H9 (cell line): ENCODE measurements around the gene NDUFB11. TPM values are rescaled to one million over a fixed set of nuclear protein-coding genes. Genes with fewer than 3 reads are reported as not detected.
"Not testable (repeated sequence)": the region's sequence is repeated elsewhere in the genome, so short reads cannot be mapped to it uniquely, and the experiment has no call there.

ENCODE experiments used
- DNase-seq: peaks from one replicate; pipeline ENCODE4 v3.0.0-alpha.2; 2017
- H2AFZ ChIP-seq: one replicate; pipeline ENCODE4 v1.6.1; 2013; ENCODE audit warnings: mild to moderate bottlenecking, low read length, control low read depth, moderate library complexity
- H2AK5ac ChIP-seq: 2 replicates; pipeline ENCODE4 v1.6.1; 2013; ENCODE audit warnings: low read length, control low read depth, mixed read lengths; ENCODE audit not compliant: insufficient read length
- H2BK120ac ChIP-seq: one replicate; pipeline ENCODE4 v1.6.1; 2013; ENCODE audit warnings: low read depth, mild to moderate bottlenecking, low read length, control low read depth, inconsistent platforms; ENCODE audit not compliant: poor library complexity, severe bottlenecking
- H2BK12ac ChIP-seq: 2 replicates; pipeline ENCODE4 v1.6.1; 2013; ENCODE audit warnings: low read length, control low read depth, mixed read lengths, low read depth; ENCODE audit not compliant: insufficient read length
- H2BK15ac ChIP-seq: 2 replicates; pipeline ENCODE4 v1.6.1; 2013; ENCODE audit warnings: low read depth, low read length, control low read depth
- H2BK20ac ChIP-seq: one replicate; pipeline ENCODE4 v1.6.1; 2013; ENCODE audit warnings: low read depth, mild to moderate bottlenecking, low read length, control low read depth, inconsistent platforms; ENCODE audit not compliant: poor library complexity, severe bottlenecking
- H2BK5ac ChIP-seq: 2 replicates; pipeline ENCODE4 v1.6.1; 2013; ENCODE audit warnings: low read length, control low read depth, mixed read lengths; ENCODE audit not compliant: insufficient read length
- H3K14ac ChIP-seq: 2 replicates; pipeline ENCODE4 v1.6.1; 2013; ENCODE audit warnings: low read length, control low read depth; ENCODE audit not compliant: insufficient read depth
- H3K18ac ChIP-seq: 2 replicates; pipeline ENCODE4 v1.6.1; 2013; ENCODE audit warnings: low read depth, mild to moderate bottlenecking, mixed read lengths, low read length, control low read depth; ENCODE audit not compliant: insufficient read length
- H3K23ac ChIP-seq: 2 replicates; pipeline ENCODE4 v1.6.1; 2013; ENCODE audit warnings: low read length, control low read depth, mixed read lengths, low read depth; ENCODE audit not compliant: insufficient read length
- H3K23me2 ChIP-seq: 2 replicates; pipeline ENCODE4 v1.6.1; 2013; ENCODE audit warnings: low read depth, mild to moderate bottlenecking, mixed read lengths, low read length, control low read depth; ENCODE audit not compliant: insufficient read length, poor library complexity, severe bottlenecking
- H3K27ac ChIP-seq: 2 replicates; pipeline ENCODE4 v1.5.1; 2013; ENCODE audit warnings: low read length, control low read depth, mixed read lengths, low read depth; ENCODE audit not compliant: insufficient read length
- H3K27me3 ChIP-seq: 2 replicates; pipeline ENCODE4 v1.6.1; 2013; ENCODE audit warnings: low read length, control low read depth, inconsistent platforms; ENCODE audit not compliant: insufficient read depth
- H3K4ac ChIP-seq: 2 replicates; pipeline ENCODE4 v1.6.1; 2013; ENCODE audit warnings: low read depth, mild to moderate bottlenecking, control low read depth, inconsistent platforms, low read length, moderate library complexity
- H3K4me1 ChIP-seq: 2 replicates; pipeline ENCODE4 v1.6.1; 2013; ENCODE audit warnings: low read length, control low read depth, inconsistent platforms; ENCODE audit not compliant: insufficient read depth
- H3K4me2 ChIP-seq: 2 replicates; pipeline ENCODE4 v1.6.1; 2013; ENCODE audit warnings: low read length, control low read depth, mixed read lengths; ENCODE audit not compliant: insufficient read length, insufficient read depth
- H3K56ac ChIP-seq: 2 replicates; pipeline ENCODE4 v1.6.1; 2013; ENCODE audit warnings: low read depth, mild to moderate bottlenecking, mixed read lengths, low read length, control low read depth; ENCODE audit not compliant: insufficient read length
- H3K79me1 ChIP-seq: 2 replicates; pipeline ENCODE4 v1.6.1; 2013; ENCODE audit warnings: low read depth, mild to moderate bottlenecking, moderate library complexity, low read length, control low read depth, inconsistent platforms; ENCODE audit not compliant: insufficient read depth, poor library complexity, severe bottlenecking
- H3K79me2 ChIP-seq: 2 replicates; pipeline ENCODE4 v1.6.1; 2013; ENCODE audit warnings: low read length, control low read depth, inconsistent platforms; ENCODE audit not compliant: insufficient read depth
- H3K9ac ChIP-seq: 2 replicates; pipeline ENCODE4 v1.6.1; 2013; ENCODE audit warnings: low read length, control low read depth, mixed read lengths; ENCODE audit not compliant: insufficient read length; ENCODE audit errors: extremely low read depth
- H3K9me3 ChIP-seq: one replicate; pipeline ENCODE4 v1.6.1; 2013; ENCODE audit warnings: low read depth, low read length, inconsistent platforms; ENCODE audit not compliant: control insufficient read depth
- H3T11ph ChIP-seq: one replicate; pipeline ENCODE4 v1.6.1; 2013; ENCODE audit warnings: mild to moderate bottlenecking, low read length, control low read depth, inconsistent platforms
- H4K20me1 ChIP-seq: one replicate; pipeline ENCODE4 v1.6.1; 2013; ENCODE audit not compliant: control insufficient read depth, insufficient read length, insufficient read depth
- H4K5ac ChIP-seq: 2 replicates; pipeline ENCODE4 v1.6.1; 2013; ENCODE audit warnings: low read depth, mild to moderate bottlenecking, mixed read lengths, low read length, control low read depth; ENCODE audit not compliant: insufficient read length
- H4K8ac ChIP-seq: replicated peaks from 2 replicates; pipeline ENCODE4 v1.6.1; 2013; ENCODE audit warnings: low read length, control low read depth, mixed read lengths, low read depth; ENCODE audit not compliant: insufficient read length
- H4K91ac ChIP-seq: 2 replicates; pipeline ENCODE4 v1.6.1; 2013; ENCODE audit warnings: low read depth, mild to moderate bottlenecking, moderate library complexity, mixed read lengths, low read length, control low read depth; ENCODE audit not compliant: insufficient read length
- H3K27ac Mint-ChIP-seq, 3 experiments: 2 replicates in 2 of 3; 3 replicates in 1 of 3; pipeline ENCODE4 v1.8.0; 2020 to 2021; ENCODE audit warnings: mixed read lengths in 3 of 3, mild to moderate bottlenecking in 1 of 3, moderate library complexity in 1 of 3
- H3K27me3 Mint-ChIP-seq: 2 replicates; pipeline ENCODE4 v1.8.0; 2021; ENCODE audit warnings: low read depth, mild to moderate bottlenecking, moderate library complexity, mixed read lengths
- H3K36me3 Mint-ChIP-seq, 3 experiments: 2 replicates in 2 of 3; 3 replicates in 1 of 3; pipeline ENCODE4 v1.8.0; 2020 to 2021; ENCODE audit warnings: low read depth in 3 of 3, mixed read lengths in 3 of 3; ENCODE audit not compliant: insufficient read depth in 1 of 3
- H3K4me1 Mint-ChIP-seq, 2 experiments: 2 replicates each; pipeline ENCODE4 v1.8.0; 2020; ENCODE audit warnings: mixed read lengths in 2 of 2
- H3K4me3 Mint-ChIP-seq, 2 experiments: 2 replicates in 1 of 2; 3 replicates in 1 of 2; pipeline ENCODE4 v1.8.0; 2020 to 2021; ENCODE audit warnings: mild to moderate bottlenecking in 2 of 2, mixed read lengths in 2 of 2, moderate library complexity in 1 of 2
- H3K9me3 Mint-ChIP-seq, 2 experiments: 2 replicates in 1 of 2; 3 replicates in 1 of 2; pipeline ENCODE4 v1.8.0; 2020; ENCODE audit warnings: mild to moderate bottlenecking in 2 of 2, mixed read lengths in 2 of 2, moderate library complexity in 1 of 2
- WGBS: extraction: QIAGEN DNeasy Blood & Tissue Kit; methylation state at CpG from one replicate; pipeline ENCODE4 v1.1.7; 2013; ENCODE audit warnings: missing lambda C conversion rate, low lambda C conversion rate, mixed read lengths; ENCODE audit not compliant: insufficient read length; ENCODE audit errors: extremely low coverage; 5-methylcytosine and 5-hydroxymethylcytosine counted together
- total RNA-seq: library from RNA; stranded (reverse); gene quantifications from 2 replicates; pipeline ENCODE4 v1.2.1, GENCODE V29; 2021

NDUFB11 gene
- total RNA-seq, 1 experiment from 2014 or later = 100 TPM

GRCh38 chrX:47116551-47117110 is 27.9 kb downstream of the NDUFB11 start:
- not testable (repeated sequence) for H4K20me1 ChIP-seq, H3K14ac ChIP-seq, H3K23ac ChIP-seq, H3K9ac ChIP-seq, H3K27me3 ChIP-seq, H2BK20ac ChIP-seq, H2AK5ac ChIP-seq, H3K4me3 Mint-ChIP-seq, H3K4me2 ChIP-seq, H3K56ac ChIP-seq, H3K27ac Mint-ChIP-seq, H3K27ac ChIP-seq, H2BK15ac ChIP-seq, H3K4ac ChIP-seq, H3K27me3 Mint-ChIP-seq, H4K8ac ChIP-seq, DNase-seq, H3T11ph ChIP-seq, H3K4me1 ChIP-seq, H3K79me2 ChIP-seq, H3K79me1 ChIP-seq, H3K36me3 Mint-ChIP-seq, H2BK5ac ChIP-seq, H3K9me3 ChIP-seq, H2AFZ ChIP-seq, H4K91ac ChIP-seq, H3K23me2 ChIP-seq, H2BK120ac ChIP-seq, H3K4me1 Mint-ChIP-seq, H2BK12ac ChIP-seq, H4K5ac ChIP-seq, H3K18ac ChIP-seq
- WGBS = no CpG with 5 or more reads among the region's 7 CpGs
- H3K9me3 Mint-ChIP-seq = peaks cover 62 to 64% of the 10 kb centered on the region in 2 experiments
